Gastrocnemius medialis (tissue), 4 donors: ENCODE data around the gene DCAF5.

Source experiments
- POLR2A ChIP-seq, 2 donors: fragments of 450-650 bp; IDR thresholded peaks; one replicate each; pipeline ENCODE4 v1.6.1; 2017; ENCODE audit warnings: antibody characterized with exemption in 2 of 2, mild to moderate bottlenecking in 2 of 2, moderate library complexity in 2 of 2
- TF ChIP-seq, protein P1 (sequence below), 5 experiments: fragments of 450-650 bp in 3 of 5; fragments of 200-600 bp in 2 of 5; sonication (generic) in 2 of 5; IDR thresholded peaks in 4 of 5; conservative IDR thresholded peaks in 1 of 5; 1 replicate in 4 of 5; 2 replicates in 1 of 5; pipeline ENCODE4 v1.5.1; 2016 to 2019; ENCODE audit warnings: antibody characterized with exemption in 5 of 5, mild to moderate bottlenecking in 3 of 5, moderate library complexity in 3 of 5

- no peak for TF ChIP-seq POLR2A (IDR thresholded peaks at IDR 0.05)
- TF ChIP-seq, protein P1, sequence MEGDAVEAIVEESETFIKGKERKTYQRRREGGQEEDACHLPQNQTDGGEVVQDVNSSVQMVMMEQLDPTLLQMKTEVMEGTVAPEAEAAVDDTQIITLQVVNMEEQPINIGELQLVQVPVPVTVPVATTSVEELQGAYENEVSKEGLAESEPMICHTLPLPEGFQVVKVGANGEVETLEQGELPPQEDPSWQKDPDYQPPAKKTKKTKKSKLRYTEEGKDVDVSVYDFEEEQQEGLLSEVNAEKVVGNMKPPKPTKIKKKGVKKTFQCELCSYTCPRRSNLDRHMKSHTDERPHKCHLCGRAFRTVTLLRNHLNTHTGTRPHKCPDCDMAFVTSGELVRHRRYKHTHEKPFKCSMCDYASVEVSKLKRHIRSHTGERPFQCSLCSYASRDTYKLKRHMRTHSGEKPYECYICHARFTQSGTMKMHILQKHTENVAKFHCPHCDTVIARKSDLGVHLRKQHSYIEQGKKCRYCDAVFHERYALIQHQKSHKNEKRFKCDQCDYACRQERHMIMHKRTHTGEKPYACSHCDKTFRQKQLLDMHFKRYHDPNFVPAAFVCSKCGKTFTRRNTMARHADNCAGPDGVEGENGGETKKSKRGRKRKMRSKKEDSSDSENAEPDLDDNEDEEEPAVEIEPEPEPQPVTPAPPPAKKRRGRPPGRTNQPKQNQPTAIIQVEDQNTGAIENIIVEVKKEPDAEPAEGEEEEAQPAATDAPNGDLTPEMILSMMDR (IDR thresholded peaks at IDR 0.05 in 4 of 5, conservative IDR thresholded peaks at IDR 0.05 in 1 of 5), result no peak
Measured at GRCh38 chr14:69133206-69134125, 19.5 kb downstream of the DCAF5 start.
